GM12872 (cell line): Measurements from ENCODE around the gene ARRDC2.

Experiments used
- TF ChIP-seq, protein P1 (sequence below): IDR thresholded peaks from 3 replicates; pipeline ENCODE4 v1.5.1; 2011; ENCODE audit warnings: low read depth, mild to moderate bottlenecking, low read length, moderate library complexity; ENCODE audit not compliant: insufficient read depth

Gene ARRDC2

DNA sequence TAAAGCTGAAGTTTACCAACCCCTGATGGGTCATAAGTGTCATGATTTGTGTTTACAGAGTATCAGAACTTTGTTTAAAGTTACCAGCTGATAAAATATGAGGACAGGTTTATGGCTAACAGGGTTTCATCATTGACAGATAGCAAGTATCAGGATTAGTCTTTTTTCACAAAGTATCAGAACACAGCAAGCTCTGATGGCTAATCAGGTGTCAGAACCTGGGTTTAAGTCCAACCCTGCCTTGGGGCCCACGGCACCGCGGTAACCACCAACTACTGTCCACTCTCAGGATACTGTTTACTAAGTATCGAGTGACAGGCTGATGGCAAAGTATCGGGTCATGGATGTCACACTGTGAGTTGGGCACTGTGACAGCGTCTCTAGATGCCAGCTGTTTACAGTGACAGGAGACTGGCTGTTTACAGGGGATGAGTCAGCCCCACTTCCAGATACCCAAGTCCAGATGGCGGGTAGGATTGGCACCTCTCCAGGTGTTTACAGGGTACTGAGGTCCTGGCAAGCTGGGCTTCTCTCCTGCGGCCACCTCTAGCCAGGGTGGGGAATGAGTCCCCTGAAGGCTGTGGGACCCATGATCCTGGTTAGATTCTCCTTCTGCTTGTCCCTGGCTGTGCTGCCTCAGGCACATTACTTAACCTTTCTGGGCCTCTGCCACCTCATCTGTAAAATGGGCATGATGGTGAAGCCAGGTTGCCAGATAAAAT, 21.8 kb downstream of the ARRDC2 start:
- TF ChIP-seq, protein P1, sequence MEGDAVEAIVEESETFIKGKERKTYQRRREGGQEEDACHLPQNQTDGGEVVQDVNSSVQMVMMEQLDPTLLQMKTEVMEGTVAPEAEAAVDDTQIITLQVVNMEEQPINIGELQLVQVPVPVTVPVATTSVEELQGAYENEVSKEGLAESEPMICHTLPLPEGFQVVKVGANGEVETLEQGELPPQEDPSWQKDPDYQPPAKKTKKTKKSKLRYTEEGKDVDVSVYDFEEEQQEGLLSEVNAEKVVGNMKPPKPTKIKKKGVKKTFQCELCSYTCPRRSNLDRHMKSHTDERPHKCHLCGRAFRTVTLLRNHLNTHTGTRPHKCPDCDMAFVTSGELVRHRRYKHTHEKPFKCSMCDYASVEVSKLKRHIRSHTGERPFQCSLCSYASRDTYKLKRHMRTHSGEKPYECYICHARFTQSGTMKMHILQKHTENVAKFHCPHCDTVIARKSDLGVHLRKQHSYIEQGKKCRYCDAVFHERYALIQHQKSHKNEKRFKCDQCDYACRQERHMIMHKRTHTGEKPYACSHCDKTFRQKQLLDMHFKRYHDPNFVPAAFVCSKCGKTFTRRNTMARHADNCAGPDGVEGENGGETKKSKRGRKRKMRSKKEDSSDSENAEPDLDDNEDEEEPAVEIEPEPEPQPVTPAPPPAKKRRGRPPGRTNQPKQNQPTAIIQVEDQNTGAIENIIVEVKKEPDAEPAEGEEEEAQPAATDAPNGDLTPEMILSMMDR: no peak

DNA sequence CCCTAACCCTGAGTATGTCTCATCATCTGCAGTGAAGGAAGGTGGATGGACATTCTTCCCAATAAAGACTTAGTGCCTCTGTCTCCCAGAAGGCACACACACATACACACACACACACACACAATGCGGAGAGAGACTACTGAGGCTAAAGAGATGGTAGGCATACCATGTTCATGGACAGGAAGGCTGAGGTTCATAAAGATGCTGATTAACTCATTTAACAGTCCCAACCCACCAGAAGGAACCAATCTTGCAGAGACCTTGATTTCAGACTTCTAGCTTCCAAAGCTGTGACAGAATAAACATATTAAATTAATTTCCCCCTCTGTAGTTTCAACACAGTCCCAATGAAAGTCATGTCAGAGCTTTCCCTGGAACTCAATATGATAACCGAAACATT, 33.1 kb downstream of the ARRDC2 start:
- TF ChIP-seq, protein P1: no peak

DNA sequence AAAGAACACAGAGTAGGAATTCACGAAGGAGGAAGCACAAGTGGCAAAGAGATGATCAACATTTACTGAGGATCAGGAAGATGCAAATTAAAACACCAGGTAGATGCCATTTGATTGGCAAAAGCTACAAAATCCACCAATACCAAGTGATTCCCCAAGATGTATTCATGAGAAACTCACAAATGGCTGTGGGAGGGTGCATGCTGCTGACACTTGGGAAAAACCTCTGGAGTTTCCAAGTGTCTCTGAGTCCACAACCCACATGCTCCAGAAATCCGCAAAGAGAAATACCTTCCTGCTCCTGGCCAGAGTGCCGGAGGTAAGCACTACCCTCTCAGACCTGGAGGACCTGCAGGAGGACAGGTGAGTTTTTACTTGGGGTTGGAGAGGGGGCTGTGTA, 35.7 kb downstream of the ARRDC2 start:
- TF ChIP-seq, protein P1: no peak

DNA sequence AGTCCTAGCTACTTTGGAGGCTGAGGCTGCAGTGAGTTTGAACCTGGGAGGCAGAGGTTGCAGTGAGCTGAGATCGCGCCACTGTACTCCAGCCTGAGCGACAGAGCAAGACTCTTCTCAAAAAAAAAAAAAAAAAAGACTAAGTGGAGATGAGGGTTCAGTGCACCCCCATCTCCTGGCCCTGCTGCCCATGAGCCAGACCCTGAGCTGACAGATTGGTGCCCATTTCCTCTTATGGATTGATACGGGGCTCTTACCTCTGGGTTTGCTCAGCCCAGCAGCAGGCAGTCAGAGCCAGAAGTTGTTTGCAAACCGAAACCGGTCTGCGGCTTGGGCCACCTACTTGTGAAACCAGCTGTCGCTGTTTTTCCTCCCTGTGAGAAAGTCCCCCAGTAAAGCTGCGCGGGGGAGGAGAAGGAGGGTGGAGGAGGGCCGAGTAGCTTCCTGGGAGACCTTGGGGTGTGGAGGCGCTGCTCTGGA, 36.9 kb downstream of the ARRDC2 start:
- TF ChIP-seq, protein P1: no peak

DNA sequence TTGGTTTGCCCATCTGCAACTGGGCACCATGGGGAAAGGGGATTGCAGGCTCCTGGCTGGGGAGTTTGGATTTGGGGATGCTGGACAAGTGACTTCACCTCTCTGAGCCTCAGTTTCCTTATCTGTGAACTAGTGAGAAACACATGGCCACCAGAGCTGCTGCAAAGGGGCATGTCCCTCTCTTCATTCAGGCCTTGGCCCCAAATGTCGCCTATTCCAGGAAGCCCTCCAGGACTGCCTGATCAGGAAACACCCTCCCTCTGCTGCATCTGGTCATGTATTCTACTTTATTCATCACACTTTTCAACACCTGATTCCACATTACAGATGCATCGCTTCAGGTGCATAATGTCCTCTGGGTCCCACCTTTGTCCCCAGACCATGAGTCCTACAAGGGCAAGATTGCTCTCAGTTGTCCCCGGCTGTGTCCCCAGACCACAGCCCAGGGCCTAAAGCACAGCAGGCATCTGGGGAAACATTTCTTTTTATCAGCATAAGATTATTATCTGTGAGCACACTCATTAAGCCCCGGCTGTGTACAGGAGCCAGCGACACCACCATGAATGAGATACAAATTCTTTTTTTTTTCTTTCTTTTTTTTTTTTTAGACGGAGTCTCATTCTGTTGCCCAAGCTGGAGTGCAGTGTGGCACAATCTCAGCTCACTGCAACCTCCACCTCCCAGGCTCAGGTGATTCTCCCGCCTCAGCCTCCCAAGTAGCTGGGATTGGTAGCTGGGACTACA, 37.5 kb downstream of the ARRDC2 start:
- TF ChIP-seq, protein P1: no peak

DNA sequence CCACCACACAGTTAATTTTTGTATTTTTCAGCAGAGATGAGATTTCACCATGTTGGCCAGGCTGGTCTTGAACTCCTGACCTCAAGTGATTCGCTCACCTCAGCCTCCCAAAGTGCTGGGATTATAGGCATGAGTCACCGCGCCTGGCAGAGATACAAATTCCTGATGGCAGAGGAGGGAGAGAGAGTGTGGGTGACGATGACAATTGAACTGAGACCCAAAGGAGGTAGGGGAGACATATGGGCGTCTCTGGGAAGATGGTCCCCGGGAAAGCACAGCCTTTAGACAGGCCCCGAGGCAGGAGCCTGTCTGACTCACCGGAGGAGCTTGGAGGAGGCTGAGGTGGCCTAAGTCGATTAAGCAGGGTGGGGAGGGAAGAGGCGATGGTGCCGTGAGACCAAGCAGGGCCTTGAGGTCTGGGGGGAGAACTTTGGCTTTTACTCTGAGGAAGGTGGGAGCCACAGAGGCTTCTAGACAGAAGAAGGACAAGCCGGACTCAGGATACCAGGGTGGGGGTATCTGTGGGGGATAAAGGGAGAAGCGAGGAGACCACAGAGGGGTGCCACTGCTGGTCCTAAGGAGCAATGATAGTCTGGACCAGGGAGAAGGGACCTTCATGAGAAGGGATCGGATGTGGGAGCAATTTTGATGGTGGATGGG, 38.2 kb downstream of the ARRDC2 start:
- TF ChIP-seq, protein P1: no peak

DNA sequence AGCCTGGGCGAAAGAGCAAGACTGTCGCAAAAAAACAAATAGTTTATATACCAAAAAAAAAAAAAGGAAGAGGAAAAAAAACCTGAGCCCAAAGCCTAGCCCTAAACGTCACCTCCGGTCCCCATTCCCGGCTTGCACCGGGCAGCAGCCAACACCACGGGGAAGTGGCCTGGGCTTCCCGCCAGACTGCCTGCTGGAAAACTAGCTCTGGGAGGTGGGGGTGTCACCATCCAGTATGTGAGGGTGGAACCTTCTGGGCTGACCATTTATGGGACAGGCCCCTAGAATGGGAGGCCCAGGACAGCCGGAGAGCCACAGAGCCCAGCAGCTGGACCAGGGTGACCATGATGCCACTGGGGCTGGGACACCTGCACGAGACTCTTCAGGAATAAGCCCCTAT, 41.4 kb downstream of the ARRDC2 start:
- TF ChIP-seq, protein P1: no peak
